Stomach (tissue), 9 donors: ENCODE results near the gene CLGN. TPM values are rescaled to one million over a fixed set of nuclear protein-coding genes. Genes with fewer than 3 reads are reported as not detected.

Experiments
- DNase-seq, 2 donors: peaks; one replicate each; pipeline versions ENCODE4 v3.0.0 to v3.0.0-alpha.2; 2013 to 2019
- H3K27ac ChIP-seq, 5 donors: fragments of 200-600 bp in 4 of 5; sonication (generic) in 4 of 5; one replicate each; pipeline ENCODE4 v1.5.1; 2013 to 2019; ENCODE audit warnings: mild to moderate bottlenecking in 1 of 5, moderate library complexity in 1 of 5
- H3K27me3 ChIP-seq, 3 donors: fragments of 200-600 bp; sonication (generic); one replicate each; pipeline ENCODE4 v1.5.1; 2017 to 2019; ENCODE audit warnings: mixed run types in 1 of 3
- H3K36me3 ChIP-seq, 4 donors: fragments of 200-600 bp; sonication (generic); 1 replicate in 3 of 4; 2 replicates in 1 of 4; pipeline ENCODE4 v1.5.1; 2016 to 2019
- H3K4me1 ChIP-seq, 4 donors: fragments of 200-600 bp; sonication (generic); one replicate each; pipeline ENCODE4 v1.5.1; 2016 to 2019
- H3K4me3 ChIP-seq, 4 donors: fragments of 200-600 bp; sonication (generic) in 3 of 4; one replicate each; pipeline ENCODE4 v1.5.1; 2016 to 2019; ENCODE audit warnings: mild to moderate bottlenecking in 1 of 4
- H3K9me3 ChIP-seq, 4 donors: fragments of 200-600 bp; sonication (generic); one replicate each; pipeline ENCODE4 v1.5.1; 2016 to 2019
- CTCF ChIP-seq, 7 experiments: fragments of 450-650 bp in 4 of 7; fragments of 200-600 bp in 3 of 7; sonication (generic) in 3 of 7; IDR thresholded peaks; one replicate each; pipeline ENCODE4 v1.5.1; 2016 to 2019; ENCODE audit warnings: antibody characterized with exemption in 7 of 7, control low read depth in 2 of 7, mild to moderate bottlenecking in 1 of 7
- EP300 ChIP-seq: sonication (generic); formaldehyde crosslinking; IDR thresholded peaks from one replicate; pipeline ENCODE4 v1.6.1; 2017; ENCODE audit warnings: antibody characterized with exemption
- POLR2A ChIP-seq, 4 donors: fragments of 450-650 bp; IDR thresholded peaks; one replicate each; pipeline ENCODE4 v1.6.1; 2016; ENCODE audit warnings: antibody characterized with exemption in 4 of 4, control low read depth in 2 of 4, mild to moderate bottlenecking in 1 of 4, moderate library complexity in 1 of 4
- POLR2AphosphoS5 ChIP-seq, 3 donors: sonication (generic); formaldehyde crosslinking; IDR thresholded peaks; one replicate each; pipeline ENCODE4 v1.6.1; 2016; ENCODE audit warnings: antibody characterized with exemption in 3 of 3
- WGBS, 5 donors: extraction: QIAGEN DNeasy Blood & Tissue Kit in 3 of 5; methylation state at CpG; one replicate each; pipeline versions ENCODE4 v1.1.5 to v1.1.7; 2013 to 2018; 5-methylcytosine and 5-hydroxymethylcytosine counted together
- intact Hi-C: fragments of 100-400 bp; cut with DNase I; formaldehyde crosslinking; loops from one replicate; pipeline ENCODE4 v1.15.1; 2023; ENCODE audit warnings: low total_unique reads
- polyA plus RNA-seq, 3 donors: library from polyadenylated mRNA; stranded (reverse); fragments of 200-250 nt; gene quantifications; one replicate each; pipeline ENCODE4 v1.2.3, GENCODE V29; 2013
- total RNA-seq, 5 donors: library from RNA; depleted of rRNA; stranded (reverse); fragments of >200 nt; gene quantifications; one replicate each; pipeline versions ENCODE4 v1.1.0 to v1.2.3, GENCODE V29; 2014 to 2016
- donor health status: healthy with polysubstance abuse.
- donor health status: Bipolar disorder and iron deficiency.
- donor health status: healthy.

The CLGN gene
- total and polyA plus RNA-seq, 8 donors, result 0.31 to 7.6 (median 1.5) TPM; not detected in 2

GRCh38 chr4:140359562-140360427 is 67.7 kb downstream of the CLGN start:
- Histone ChIP-seq H3K9me3 (no peaks in the 10 kb centered on the region), H3K4me1 (peaks cover 0 to 11% (median 0%) of the 10 kb centered on the region in 4 donors), H3K27me3 (no peaks in the 10 kb centered on the region), H3K36me3 (no peaks in the 10 kb centered on the region), H3K4me3 (no peak overlapping the region), H3K27ac (no peak overlapping the region)
- intact Hi-C loops, result loop anchor here (10.0 kb wide), 1 partner anchor 495 kb away; no protein-coding TSS in a partner anchor
- no peak for TF ChIP-seq POLR2AphosphoS5 (IDR thresholded peaks at IDR 0.05)
- TF ChIP-seq CTCF (IDR thresholded peaks at IDR 0.05), result peak in 5 of 7 experiments; percentile 68 to 87 (median 78)
- WGBS, 5 donors, result 31 to 38% (median 34%) methylated on average over 7 of the region's 7 CpGs
- peak; percentile 85 to 92 for DNase-seq

GRCh38 chr4:140358281-140358680 is 69.2 kb downstream of the CLGN start:
- peaks cover 0 to 11% (median 0%) of the 10 kb centered on the region in 4 donors for H3K4me1 ChIP-seq
- no peak overlapping the region for H3K4me3 ChIP-seq
- H3K27me3 ChIP-seq, result no peaks in the 10 kb centered on the region
- DNase-seq, result no peak
- intact Hi-C loops, result loop anchor here (10.0 kb wide), 1 partner anchor 497 kb away; no protein-coding TSS in a partner anchor
- no peaks in the 10 kb centered on the region for H3K9me3 ChIP-seq
- H3K27ac ChIP-seq, result no peak overlapping the region
- WGBS, 5 donors, result 0 to 3% (median 0%) methylated on average over 1 of the region's 1 CpG
- H3K36me3 ChIP-seq, result no peaks in the 10 kb centered on the region
- TF ChIP-seq POLR2A (IDR thresholded peaks at IDR 0.05) (no peak), POLR2AphosphoS5 (IDR thresholded peaks at IDR 0.05) (no peak), CTCF (IDR thresholded peaks at IDR 0.05) (no peak), EP300 (no peak)

- intact Hi-C loops, result loop anchor here (10.0 kb wide), 1 partner anchor 497 kb away; no protein-coding TSS in a partner anchor
- Histone ChIP-seq H3K4me1 (peaks cover 0 to 11% (median 0%) of the 10 kb centered on the region in 4 donors), H3K4me3 (no peak overlapping the region), H3K27ac (no peak overlapping the region), H3K27me3 (no peaks in the 10 kb centered on the region), H3K9me3 (no peaks in the 10 kb centered on the region), H3K36me3 (no peaks in the 10 kb centered on the region)
- TF ChIP-seq EP300 (no peak), POLR2A (IDR thresholded peaks at IDR 0.05) (no peak), CTCF (IDR thresholded peaks at IDR 0.05) (no peak), POLR2AphosphoS5 (IDR thresholded peaks at IDR 0.05) (no peak)
- no peak for DNase-seq
- WGBS, 5 donors, result 41 to 58% (median 48%) methylated on average over 3 of the region's 3 CpGs
These were observed 69.6 kb downstream of the CLGN start for GRCh38 chr4:140357868-140358267.

GRCh38 chr4:140355288-140355687 is 72.2 kb downstream of the CLGN start:
- Histone ChIP-seq H3K27ac (no peak overlapping the region), H3K27me3 (no peaks in the 10 kb centered on the region), H3K4me3 (no peak overlapping the region), H3K36me3 (no peaks in the 10 kb centered on the region), H3K4me1 (peaks cover 0 to 10% (median 0%) of the 10 kb centered on the region in 4 donors), H3K9me3 (no peaks in the 10 kb centered on the region)
- TF ChIP-seq EP300, result no peak
- no peak for TF ChIP-seq POLR2A (IDR thresholded peaks at IDR 0.05)
- TF ChIP-seq CTCF (IDR thresholded peaks at IDR 0.05), result no peak
- TF ChIP-seq POLR2AphosphoS5 (IDR thresholded peaks at IDR 0.05), result no peak
- 37 to 68% (median 55%) methylated on average over 1 of the region's 1 CpG for WGBS, 5 donors
- DNase-seq, result no peak
- intact Hi-C loops, result loop anchor here (10.0 kb wide), 1 partner anchor 500 kb away; no protein-coding TSS in a partner anchor
